ENCODE data around the gene JAG1. TPM values are rescaled to one million over a fixed set of nuclear protein-coding genes. Genes with fewer than 3 reads are reported as not detected.

The JAG1 gene
- total and polyA plus RNA-seq, 9 of the 15 experiments (the other 6 are each of a cell fraction or from before 2014, with no cell fraction given): 0.04 to 0.40 (median 0.07) TPM

DNA sequence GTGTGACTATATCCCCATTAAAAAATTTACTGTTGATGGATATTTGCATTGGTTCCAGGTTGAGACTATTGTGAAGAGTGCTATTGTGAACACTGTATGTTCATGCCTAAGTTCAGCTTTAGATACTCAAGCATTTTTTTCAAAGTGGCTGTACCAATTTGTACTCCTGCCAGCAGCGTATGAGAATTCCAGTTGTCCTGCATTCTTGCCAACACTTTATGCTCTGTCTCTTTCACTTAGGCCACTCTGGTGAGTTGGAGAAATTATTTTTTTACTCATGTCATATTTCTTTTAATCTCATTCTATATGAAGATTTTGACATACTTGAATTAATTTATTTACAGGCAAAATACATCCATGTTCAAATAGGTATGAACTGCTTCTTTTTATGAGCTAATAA, 76.2 kb downstream of the JAG1 start:
- Histone ChIP-seq H3K4me2 (ENCODE audit: insufficient read depth, low read length) (no peak overlapping the region), H3K27ac (ENCODE audit: extremely low read depth, low read depth, low read length) (no peak overlapping the region), H3K36me3 (ENCODE audit: control insufficient read depth, insufficient read depth, low read length) (no peaks in the 10 kb centered on the region), H3K4me1 (replicated peaks in 1 of 2; ENCODE audit: control insufficient read depth in 2 of 2, insufficient read depth in 2 of 2, low read length in 2 of 2) (no peaks in the 10 kb centered on the region; a peak in 1 of 5 replicates), H3K4me3 (no peak overlapping the region), H3K79me2 (ENCODE audit: control insufficient read depth, insufficient read depth, low read length) (no peaks in the 10 kb centered on the region), H4K20me1 (replicated peaks; ENCODE audit: control insufficient read depth, insufficient read depth, low read length) (no peaks in the 10 kb centered on the region), H2AFZ (ENCODE audit: low read depth, low read length) (no peak overlapping the region), H3K9me1 (ENCODE audit: control insufficient read depth, insufficient read depth, low read length) (no peaks in the 10 kb centered on the region), H3K9ac (ENCODE audit: insufficient read depth in 1 of 2, low read depth in 2 of 2, low read length in 2 of 2) (no peak overlapping the region), H3K9me3 (replicated peaks; ENCODE audit: control insufficient read depth, insufficient read depth, low read depth, low read length) (no peaks in the 10 kb centered on the region), H3K27me3 (ENCODE audit: control insufficient read depth in 2 of 2, insufficient read depth in 2 of 2, low read length in 2 of 2) (no peaks in the 10 kb centered on the region)
- intact Hi-C loops (cut with micrococcal nuclease) (no loop called here), in situ Hi-C loops (cut with MboI) (no loop called here)
- no peak for FAIRE-seq
- 70% methylated on average over 1 of the region's 1 CpG for WGBS (ENCODE audit: insufficient coverage, low coverage, missing lambda C conversion rate)
- DNase-seq (ENCODE audit: extremely low read depth in 1 of 4, low spot score in 3 of 4): no peak
- POLR2A ChIA-PET: no interaction called here
- CTCF ChIA-PET (ENCODE audit: low intra/inter-chr PET ratio): no interaction called here
- no peak for ATAC-seq
- no TSS peak for BruUV-seq (replicated peaks)
- TF ChIP-seq MYNN (IDR thresholded peaks at IDR 0.05) (no peak), MYNN (CRISPR knock-in tag; IDR thresholded peaks at IDR 0.05) (no peak), MCM5 (IDR thresholded peaks at IDR 0.05; ENCODE audit: low read depth) (no peak), PRMT5 (CRISPR knock-in tag; IDR thresholded peaks at IDR 0.05) (no peak), DMBX1 (CRISPR knock-in tag; IDR thresholded peaks at IDR 0.05; ENCODE audit: borderline replicate concordance) (no peak), JUND (IDR thresholded peaks at IDR 0.05; ENCODE audit: borderline replicate concordance, low read depth, low read length) (no peak), JUND (tag; IDR thresholded peaks at IDR 0.05; ENCODE audit: borderline replicate concordance, low read depth, low read length) (no peak), BRD4 (IDR thresholded peaks at IDR 0.05) (no peak), MTA3 (IDR thresholded peaks at IDR 0.05; ENCODE audit: borderline replicate concordance) (no peak)
- TF ChIP-seq, protein P1, sequence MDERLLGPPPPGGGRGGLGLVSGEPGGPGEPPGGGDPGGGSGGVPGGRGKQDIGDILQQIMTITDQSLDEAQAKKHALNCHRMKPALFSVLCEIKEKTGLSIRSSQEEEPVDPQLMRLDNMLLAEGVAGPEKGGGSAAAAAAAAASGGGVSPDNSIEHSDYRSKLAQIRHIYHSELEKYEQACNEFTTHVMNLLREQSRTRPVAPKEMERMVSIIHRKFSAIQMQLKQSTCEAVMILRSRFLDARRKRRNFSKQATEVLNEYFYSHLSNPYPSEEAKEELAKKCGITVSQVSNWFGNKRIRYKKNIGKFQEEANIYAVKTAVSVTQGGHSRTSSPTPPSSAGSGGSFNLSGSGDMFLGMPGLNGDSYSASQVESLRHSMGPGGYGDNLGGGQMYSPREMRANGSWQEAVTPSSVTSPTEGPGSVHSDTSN (CRISPR knock-in tag; IDR thresholded peaks at IDR 0.05; ENCODE audit: low read depth): no peak
- TF ChIP-seq, protein P1 (tag; conservative IDR thresholded peaks at IDR 0.05; ENCODE audit: low read depth): no peak
- TF ChIP-seq, protein P2, sequence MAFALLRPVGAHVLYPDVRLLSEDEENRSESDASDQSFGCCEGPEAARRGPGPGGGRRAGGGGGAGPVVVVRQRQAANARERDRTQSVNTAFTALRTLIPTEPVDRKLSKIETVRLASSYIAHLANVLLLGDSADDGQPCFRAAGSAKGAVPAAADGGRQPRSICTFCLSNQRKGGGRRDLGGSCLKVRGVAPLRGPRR (CRISPR knock-in tag; IDR thresholded peaks at IDR 0.05): no peak
- TF ChIP-seq, protein P3, sequence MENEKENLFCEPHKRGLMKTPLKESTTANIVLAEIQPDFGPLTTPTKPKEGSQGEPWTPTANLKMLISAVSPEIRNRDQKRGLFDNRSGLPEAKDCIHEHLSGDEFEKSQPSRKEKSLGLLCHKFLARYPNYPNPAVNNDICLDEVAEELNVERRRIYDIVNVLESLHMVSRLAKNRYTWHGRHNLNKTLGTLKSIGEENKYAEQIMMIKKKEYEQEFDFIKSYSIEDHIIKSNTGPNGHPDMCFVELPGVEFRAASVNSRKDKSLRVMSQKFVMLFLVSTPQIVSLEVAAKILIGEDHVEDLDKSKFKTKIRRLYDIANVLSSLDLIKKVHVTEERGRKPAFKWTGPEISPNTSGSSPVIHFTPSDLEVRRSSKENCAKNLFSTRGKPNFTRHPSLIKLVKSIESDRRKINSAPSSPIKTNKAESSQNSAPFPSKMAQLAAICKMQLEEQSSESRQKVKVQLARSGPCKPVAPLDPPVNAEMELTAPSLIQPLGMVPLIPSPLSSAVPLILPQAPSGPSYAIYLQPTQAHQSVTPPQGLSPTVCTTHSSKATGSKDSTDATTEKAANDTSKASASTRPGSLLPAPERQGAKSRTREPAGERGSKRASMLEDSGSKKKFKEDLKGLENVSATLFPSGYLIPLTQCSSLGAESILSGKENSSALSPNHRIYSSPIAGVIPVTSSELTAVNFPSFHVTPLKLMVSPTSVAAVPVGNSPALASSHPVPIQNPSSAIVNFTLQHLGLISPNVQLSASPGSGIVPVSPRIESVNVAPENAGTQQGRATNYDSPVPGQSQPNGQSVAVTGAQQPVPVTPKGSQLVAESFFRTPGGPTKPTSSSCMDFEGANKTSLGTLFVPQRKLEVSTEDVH (IDR thresholded peaks at IDR 0.05; ENCODE audit: low read depth, partially characterized antibody): no peak
- TF ChIP-seq, protein P4, sequence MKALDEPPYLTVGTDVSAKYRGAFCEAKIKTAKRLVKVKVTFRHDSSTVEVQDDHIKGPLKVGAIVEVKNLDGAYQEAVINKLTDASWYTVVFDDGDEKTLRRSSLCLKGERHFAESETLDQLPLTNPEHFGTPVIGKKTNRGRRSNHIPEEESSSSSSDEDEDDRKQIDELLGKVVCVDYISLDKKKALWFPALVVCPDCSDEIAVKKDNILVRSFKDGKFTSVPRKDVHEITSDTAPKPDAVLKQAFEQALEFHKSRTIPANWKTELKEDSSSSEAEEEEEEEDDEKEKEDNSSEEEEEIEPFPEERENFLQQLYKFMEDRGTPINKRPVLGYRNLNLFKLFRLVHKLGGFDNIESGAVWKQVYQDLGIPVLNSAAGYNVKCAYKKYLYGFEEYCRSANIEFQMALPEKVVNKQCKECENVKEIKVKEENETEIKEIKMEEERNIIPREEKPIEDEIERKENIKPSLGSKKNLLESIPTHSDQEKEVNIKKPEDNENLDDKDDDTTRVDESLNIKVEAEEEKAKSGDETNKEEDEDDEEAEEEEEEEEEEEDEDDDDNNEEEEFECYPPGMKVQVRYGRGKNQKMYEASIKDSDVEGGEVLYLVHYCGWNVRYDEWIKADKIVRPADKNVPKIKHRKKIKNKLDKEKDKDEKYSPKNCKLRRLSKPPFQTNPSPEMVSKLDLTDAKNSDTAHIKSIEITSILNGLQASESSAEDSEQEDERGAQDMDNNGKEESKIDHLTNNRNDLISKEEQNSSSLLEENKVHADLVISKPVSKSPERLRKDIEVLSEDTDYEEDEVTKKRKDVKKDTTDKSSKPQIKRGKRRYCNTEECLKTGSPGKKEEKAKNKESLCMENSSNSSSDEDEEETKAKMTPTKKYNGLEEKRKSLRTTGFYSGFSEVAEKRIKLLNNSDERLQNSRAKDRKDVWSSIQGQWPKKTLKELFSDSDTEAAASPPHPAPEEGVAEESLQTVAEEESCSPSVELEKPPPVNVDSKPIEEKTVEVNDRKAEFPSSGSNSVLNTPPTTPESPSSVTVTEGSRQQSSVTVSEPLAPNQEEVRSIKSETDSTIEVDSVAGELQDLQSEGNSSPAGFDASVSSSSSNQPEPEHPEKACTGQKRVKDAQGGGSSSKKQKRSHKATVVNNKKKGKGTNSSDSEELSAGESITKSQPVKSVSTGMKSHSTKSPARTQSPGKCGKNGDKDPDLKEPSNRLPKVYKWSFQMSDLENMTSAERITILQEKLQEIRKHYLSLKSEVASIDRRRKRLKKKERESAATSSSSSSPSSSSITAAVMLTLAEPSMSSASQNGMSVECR (CRISPR knock-in tag; IDR thresholded peaks at IDR 0.05): no peak

All from K562 (cell line).